ENCODE measurements around the gene WDR77. TPM values are rescaled to one million over a fixed set of nuclear protein-coding genes. Genes with fewer than 3 reads are reported as not detected.
A peak's percentile ranks its signal among the peaks of the same experiment; 100 is the strongest.

The WDR77 gene
- polyA plus RNA-seq, 3 donors, result 26.4 to 62.2 (median 28.1) TPM

GRCh38 chr1:111476761-111477309 is 27.8 kb upstream of the WDR77 start:
- H3K4me1 Mint-ChIP-seq, result peaks cover 69% of the 10 kb centered on the region
- H3K4me1 ChIP-seq (ENCODE audit: control insufficient read depth in 1 of 2, insufficient read depth in 2 of 2, low read length in 2 of 2), result peaks cover 73 to 82% of the 10 kb centered on the region in 2 donors
- H3K9me3 Mint-ChIP-seq, result no peaks in the 10 kb centered on the region
- H3K27me3 Mint-ChIP-seq (ENCODE audit: low read depth in 3 of 3), result no peaks in the 10 kb centered on the region
- intact Hi-C loops (cut with micrococcal nuclease), result no loop called here
- TF ChIP-seq CTCF (IDR thresholded peaks at IDR 0.05), result no peak
- H3K4me3 Mint-ChIP-seq, result peak overlapping the region; percentile 85 to 97
- no CpG with 5 or more reads among the region's 2 CpGs for WGBS (ENCODE audit: insufficient coverage)
- H4K20me1 ChIP-seq (ENCODE audit: insufficient read depth, low read length), result no peaks in the 10 kb centered on the region
- peak; percentile 23 to 40 (median 24) for DNase-seq
- H3K36me3 Mint-ChIP-seq, result peaks cover 31% of the 10 kb centered on the region in 2 donors
- H3K27me3 ChIP-seq (ENCODE audit: control insufficient read depth in 2 of 2, insufficient read depth in 2 of 2, low read length in 2 of 2), result no peaks in the 10 kb centered on the region
- peaks cover 66% of the 10 kb centered on the region for H3K79me2 ChIP-seq (ENCODE audit: insufficient read depth, low read length)
- H3K4me3 ChIP-seq (replicated peaks in 1 of 3; ENCODE audit: low read depth in 2 of 3, low read length in 3 of 3), result peak overlapping the region; percentile 86 to 100 (median 96)
- H3K9ac ChIP-seq (ENCODE audit: insufficient read depth, low read length, poor library complexity, severe bottlenecking), result peak overlapping the region; percentile 86
- H3K9me3 ChIP-seq (replicated peaks in 1 of 2; ENCODE audit: control insufficient read depth in 1 of 2, insufficient read depth in 1 of 2, low read length in 2 of 2), result no peaks in the 10 kb centered on the region
- peaks cover 12 to 16% of the 10 kb centered on the region in 2 donors for H3K36me3 ChIP-seq (replicated peaks in 1 of 2; ENCODE audit: control insufficient read depth in 1 of 2, insufficient read depth in 2 of 2, low read length in 2 of 2)
- peak overlapping the region in 6 of 7 donors; percentile 85 to 98 (median 94) for H3K27ac Mint-ChIP-seq
- H3K27ac ChIP-seq (ENCODE audit: low read depth in 1 of 2, low read length in 2 of 2), result peak overlapping the region; percentile 60 to 97
- peak overlapping the region; percentile 89 for H3K4me2 ChIP-seq (replicated peaks; ENCODE audit: extremely low read depth, low read length, poor library complexity, severe bottlenecking)
- H2AFZ ChIP-seq (ENCODE audit: insufficient read depth, low read depth, low read length, poor library complexity, severe bottlenecking), result peak overlapping the region; percentile 31

- Histone ChIP-seq H3K27me3 (ENCODE audit: control insufficient read depth in 2 of 2, insufficient read depth in 2 of 2, low read length in 2 of 2) (no peaks in the 10 kb centered on the region), H3K4me3 (replicated peaks in 1 of 3; ENCODE audit: low read depth in 2 of 3, low read length in 3 of 3) (peak overlapping the region; percentile 86 to 100 (median 96)), H3K36me3 (replicated peaks in 1 of 2; ENCODE audit: control insufficient read depth in 1 of 2, insufficient read depth in 2 of 2, low read length in 2 of 2) (peaks cover 12 to 16% of the 10 kb centered on the region in 2 donors), H2AFZ (ENCODE audit: insufficient read depth, low read depth, low read length, poor library complexity, severe bottlenecking) (no peak overlapping the region), H3K9me3 (replicated peaks in 1 of 2; ENCODE audit: control insufficient read depth in 1 of 2, insufficient read depth in 1 of 2, low read length in 2 of 2) (no peaks in the 10 kb centered on the region), H3K4me2 (replicated peaks; ENCODE audit: extremely low read depth, low read length, poor library complexity, severe bottlenecking) (peak overlapping the region; percentile 89), H3K27ac (ENCODE audit: low read depth in 1 of 2, low read length in 2 of 2) (peak overlapping the region; percentile 60 to 97), H4K20me1 (ENCODE audit: insufficient read depth, low read length) (no peaks in the 10 kb centered on the region), H3K4me1 (ENCODE audit: control insufficient read depth in 1 of 2, insufficient read depth in 2 of 2, low read length in 2 of 2) (peaks cover 73 to 82% of the 10 kb centered on the region in 2 donors), H3K79me2 (ENCODE audit: insufficient read depth, low read length) (peaks cover 66% of the 10 kb centered on the region), H3K9ac (ENCODE audit: insufficient read depth, low read length, poor library complexity, severe bottlenecking) (peak overlapping the region; percentile 86)
- intact Hi-C loops (cut with micrococcal nuclease), result no loop called here
- Mint-ChIP-seq H3K36me3 (peaks cover 31% of the 10 kb centered on the region in 2 donors), H3K9me3 (no peaks in the 10 kb centered on the region), H3K27ac (peak overlapping the region in 6 of 7 donors; percentile 85 to 98 (median 94)), H3K4me1 (peaks cover 63% of the 10 kb centered on the region), H3K27me3 (ENCODE audit: low read depth in 3 of 3) (no peaks in the 10 kb centered on the region), H3K4me3 (peak overlapping the region; percentile 85 to 97)
- no peak for DNase-seq
- TF ChIP-seq CTCF (IDR thresholded peaks at IDR 0.05), result no peak
Measured at GRCh38 chr1:111476214-111476613, 27.2 kb upstream of the WDR77 start.
